ENCODE measurements around the gene MGST2.

DNA sequence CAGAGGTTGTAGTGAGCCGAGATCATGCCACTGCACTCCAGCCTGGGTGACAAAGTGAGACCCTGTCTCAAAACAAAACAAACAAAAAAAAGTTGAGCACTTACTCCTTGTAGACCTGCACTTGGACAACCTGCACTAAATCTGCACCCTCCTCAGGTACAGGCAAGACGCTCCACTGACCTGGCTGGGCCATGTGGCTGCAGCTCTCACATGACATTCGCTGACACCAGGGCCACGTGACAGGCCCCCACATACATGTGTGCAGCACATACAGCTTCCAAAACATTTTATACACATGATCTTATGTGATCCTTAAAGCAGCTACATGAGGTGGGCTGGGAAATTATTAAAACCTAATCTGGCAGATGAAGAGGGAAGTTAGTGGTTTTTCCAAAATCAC lies 62.5 kb downstream of the MGST2 start:
- TF ChIP-seq, protein P1, sequence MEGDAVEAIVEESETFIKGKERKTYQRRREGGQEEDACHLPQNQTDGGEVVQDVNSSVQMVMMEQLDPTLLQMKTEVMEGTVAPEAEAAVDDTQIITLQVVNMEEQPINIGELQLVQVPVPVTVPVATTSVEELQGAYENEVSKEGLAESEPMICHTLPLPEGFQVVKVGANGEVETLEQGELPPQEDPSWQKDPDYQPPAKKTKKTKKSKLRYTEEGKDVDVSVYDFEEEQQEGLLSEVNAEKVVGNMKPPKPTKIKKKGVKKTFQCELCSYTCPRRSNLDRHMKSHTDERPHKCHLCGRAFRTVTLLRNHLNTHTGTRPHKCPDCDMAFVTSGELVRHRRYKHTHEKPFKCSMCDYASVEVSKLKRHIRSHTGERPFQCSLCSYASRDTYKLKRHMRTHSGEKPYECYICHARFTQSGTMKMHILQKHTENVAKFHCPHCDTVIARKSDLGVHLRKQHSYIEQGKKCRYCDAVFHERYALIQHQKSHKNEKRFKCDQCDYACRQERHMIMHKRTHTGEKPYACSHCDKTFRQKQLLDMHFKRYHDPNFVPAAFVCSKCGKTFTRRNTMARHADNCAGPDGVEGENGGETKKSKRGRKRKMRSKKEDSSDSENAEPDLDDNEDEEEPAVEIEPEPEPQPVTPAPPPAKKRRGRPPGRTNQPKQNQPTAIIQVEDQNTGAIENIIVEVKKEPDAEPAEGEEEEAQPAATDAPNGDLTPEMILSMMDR (conservative IDR thresholded peaks at IDR 0.05; ENCODE audit: low read length), result no peak
- TF ChIP-seq EZH2phosphoT487 (IDR thresholded peaks at IDR 0.05; ENCODE audit: borderline replicate concordance), result no peak
